Ovary (tissue), 3 donors: ENCODE measurements around the gene SERP1.

ENCODE experiments used
- POLR2A ChIP-seq: fragments of 450-650 bp; IDR thresholded peaks from one replicate; pipeline ENCODE4 v1.6.1; 2017; ENCODE audit warnings: antibody characterized with exemption, mild to moderate bottlenecking, moderate library complexity
- TF ChIP-seq, protein P1 (sequence below), 3 donors: fragments of 450-650 bp in 2 of 3; fragments of 200-600 bp in 1 of 3; IDR thresholded peaks; one replicate each; pipeline versions ENCODE4 v1.5.1 to v1.8.0; 2016 to 2022; ENCODE audit warnings: antibody characterized with exemption in 3 of 3, mild to moderate bottlenecking in 1 of 3
- donor health status: DM: no; HTN: no; CAD: no.

DNA sequence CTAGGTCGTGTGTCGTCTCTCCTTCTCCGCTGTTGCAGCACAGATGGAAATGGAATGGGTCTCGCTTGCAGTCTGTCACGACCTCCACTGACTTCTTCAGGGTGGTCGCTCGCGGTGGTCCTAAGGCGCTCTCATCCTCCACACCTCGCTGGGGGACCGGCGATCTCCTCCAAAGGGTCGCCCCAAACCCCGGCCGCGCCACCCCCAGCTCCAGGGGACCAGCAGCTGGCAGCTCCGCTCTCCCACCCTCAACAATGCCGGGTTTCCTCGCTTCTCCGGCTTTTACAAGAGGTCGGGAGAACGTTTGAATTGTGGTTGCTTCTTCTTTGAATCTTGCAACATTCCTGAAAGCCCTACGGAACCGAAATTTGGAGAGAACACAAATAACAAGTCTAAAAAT lies 25.9 kb downstream of the SERP1 start:
- TF ChIP-seq, protein P1, sequence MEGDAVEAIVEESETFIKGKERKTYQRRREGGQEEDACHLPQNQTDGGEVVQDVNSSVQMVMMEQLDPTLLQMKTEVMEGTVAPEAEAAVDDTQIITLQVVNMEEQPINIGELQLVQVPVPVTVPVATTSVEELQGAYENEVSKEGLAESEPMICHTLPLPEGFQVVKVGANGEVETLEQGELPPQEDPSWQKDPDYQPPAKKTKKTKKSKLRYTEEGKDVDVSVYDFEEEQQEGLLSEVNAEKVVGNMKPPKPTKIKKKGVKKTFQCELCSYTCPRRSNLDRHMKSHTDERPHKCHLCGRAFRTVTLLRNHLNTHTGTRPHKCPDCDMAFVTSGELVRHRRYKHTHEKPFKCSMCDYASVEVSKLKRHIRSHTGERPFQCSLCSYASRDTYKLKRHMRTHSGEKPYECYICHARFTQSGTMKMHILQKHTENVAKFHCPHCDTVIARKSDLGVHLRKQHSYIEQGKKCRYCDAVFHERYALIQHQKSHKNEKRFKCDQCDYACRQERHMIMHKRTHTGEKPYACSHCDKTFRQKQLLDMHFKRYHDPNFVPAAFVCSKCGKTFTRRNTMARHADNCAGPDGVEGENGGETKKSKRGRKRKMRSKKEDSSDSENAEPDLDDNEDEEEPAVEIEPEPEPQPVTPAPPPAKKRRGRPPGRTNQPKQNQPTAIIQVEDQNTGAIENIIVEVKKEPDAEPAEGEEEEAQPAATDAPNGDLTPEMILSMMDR (IDR thresholded peaks at IDR 0.05) = no peak
- no peak for TF ChIP-seq POLR2A
